ENCODE measurements around the gene ITGB3.

ITGB3 gene

DNA sequence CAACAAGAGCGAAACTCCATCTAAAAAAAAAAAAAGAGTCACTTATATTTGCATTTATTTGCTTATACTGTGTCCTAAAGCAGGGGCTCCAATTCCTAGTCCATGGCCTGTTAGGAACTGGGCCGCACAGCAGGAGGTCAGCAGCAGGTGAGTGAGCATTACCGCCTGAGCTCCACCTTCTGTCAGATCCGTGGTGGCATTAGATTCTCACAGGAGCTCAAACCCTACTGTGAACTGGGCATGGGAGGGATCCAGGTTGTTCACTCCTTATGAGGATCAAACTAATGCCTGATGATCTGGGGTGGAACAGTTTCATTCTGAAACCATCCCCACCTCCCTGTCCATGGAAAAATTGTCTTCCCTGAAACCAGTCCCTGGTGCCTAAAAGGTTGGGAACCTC lies 24.9 kb downstream of the ITGB3 start:
- DNase-seq: no peak

DNA sequence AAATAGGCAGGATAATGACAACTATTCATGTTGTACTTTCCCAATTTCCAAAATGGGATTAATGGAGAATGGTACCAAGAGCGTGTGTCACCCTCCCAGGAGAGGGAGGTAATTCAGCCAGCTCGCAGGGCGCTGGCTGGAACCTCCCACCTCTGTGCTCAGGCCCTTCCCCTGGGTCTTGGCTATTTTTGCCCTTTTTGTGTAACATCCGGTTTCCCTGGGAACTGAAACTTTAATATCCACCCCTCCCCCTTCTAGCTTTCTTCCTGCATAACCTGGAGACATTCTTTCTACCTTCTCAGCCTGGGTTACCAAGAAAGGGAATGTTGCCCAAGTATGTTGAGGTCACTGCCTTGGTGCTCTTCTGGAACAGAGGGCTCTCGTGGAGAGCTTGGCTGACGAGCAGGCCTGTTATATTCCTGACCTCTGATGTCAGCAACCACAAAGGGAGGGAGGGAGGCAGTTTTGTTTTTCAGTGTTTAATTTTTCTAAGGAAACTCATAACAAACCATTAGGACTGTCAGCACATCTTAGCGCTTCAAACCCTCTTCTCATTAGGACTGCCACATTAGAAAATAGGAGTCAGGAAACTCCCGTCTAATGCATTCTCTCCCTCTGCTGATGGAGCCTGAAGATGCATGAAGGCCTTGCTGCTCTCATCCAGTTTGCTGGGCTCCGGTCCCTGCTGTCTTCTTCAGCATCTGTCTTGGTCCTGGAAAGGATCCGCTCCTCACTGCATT lies 25.6 kb downstream of the ITGB3 start:
- no peak for DNase-seq

- no peak for DNase-seq
These were observed 26.6 kb downstream of the ITGB3 start for GRCh38 chr17:47280072-47280811.

GRCh38 chr17:47281216-47281615 lies 27.6 kb downstream of the ITGB3 start:
- DNase-seq: no peak

DNA sequence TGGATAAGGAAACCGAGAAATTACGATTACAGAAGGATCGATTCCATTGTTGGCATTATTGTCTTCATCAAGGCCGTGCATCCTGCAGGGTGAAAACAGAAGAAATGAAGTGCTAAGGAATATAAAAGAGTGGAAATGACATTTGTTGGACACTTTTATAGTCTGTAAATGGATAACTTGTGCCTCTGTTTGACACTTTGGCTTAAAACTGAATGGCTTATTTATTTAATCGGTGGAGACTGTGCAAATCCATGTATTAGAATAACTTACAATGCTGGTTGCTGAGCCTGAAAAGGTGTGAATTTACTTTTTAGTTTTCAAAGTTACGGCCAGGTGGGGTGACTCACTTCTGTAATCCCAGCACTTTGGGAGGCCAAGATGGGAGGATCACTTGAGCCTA lies 31.4 kb downstream of the ITGB3 start:
- no peak for DNase-seq

DNA sequence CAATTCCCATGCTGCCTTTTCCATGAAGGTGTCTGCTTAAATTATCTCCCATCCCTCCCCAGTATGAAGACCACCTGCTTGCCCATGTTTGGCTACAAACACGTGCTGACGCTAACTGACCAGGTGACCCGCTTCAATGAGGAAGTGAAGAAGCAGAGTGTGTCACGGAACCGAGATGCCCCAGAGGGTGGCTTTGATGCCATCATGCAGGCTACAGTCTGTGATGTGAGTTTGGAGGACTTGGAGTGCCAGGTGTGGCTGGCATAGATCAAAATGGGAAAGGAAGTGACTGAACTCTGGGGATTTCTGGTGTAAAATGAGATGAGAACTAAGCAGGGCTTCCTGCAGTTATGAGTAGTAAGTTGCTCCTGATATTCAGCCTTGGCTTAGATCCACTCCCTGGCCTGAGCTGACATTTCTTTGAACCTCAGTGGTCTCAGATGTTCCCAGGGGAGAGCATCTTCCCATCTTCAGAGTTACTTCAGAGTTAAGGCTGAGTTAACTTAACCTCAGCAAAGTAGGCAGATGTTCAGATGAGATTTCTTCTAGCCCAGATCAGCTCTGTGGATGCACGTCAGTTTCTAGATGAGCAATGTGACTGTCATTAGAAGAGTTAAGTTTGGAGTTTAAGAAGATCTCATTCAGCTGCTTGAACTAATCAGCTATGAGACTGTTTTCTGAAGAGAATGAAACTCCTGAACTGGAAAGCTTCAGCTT lies 32.7 kb downstream of the ITGB3 start:
- DNase-seq: no peak

DNA sequence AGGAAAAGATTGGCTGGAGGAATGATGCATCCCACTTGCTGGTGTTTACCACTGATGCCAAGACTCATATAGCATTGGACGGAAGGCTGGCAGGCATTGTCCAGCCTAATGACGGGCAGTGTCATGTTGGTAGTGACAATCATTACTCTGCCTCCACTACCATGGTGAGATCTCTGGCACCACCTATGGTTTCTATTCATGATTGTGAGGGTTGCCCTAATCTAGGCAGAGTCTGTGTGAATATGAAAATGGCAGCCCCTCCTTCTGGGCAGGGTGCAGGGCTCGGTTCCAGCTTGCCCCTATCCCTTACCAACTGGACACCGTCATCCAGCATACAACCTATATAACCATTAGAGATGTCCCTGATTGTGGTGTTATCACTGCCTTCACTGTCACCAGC lies 33.4 kb downstream of the ITGB3 start:
- no peak for DNase-seq

DNA sequence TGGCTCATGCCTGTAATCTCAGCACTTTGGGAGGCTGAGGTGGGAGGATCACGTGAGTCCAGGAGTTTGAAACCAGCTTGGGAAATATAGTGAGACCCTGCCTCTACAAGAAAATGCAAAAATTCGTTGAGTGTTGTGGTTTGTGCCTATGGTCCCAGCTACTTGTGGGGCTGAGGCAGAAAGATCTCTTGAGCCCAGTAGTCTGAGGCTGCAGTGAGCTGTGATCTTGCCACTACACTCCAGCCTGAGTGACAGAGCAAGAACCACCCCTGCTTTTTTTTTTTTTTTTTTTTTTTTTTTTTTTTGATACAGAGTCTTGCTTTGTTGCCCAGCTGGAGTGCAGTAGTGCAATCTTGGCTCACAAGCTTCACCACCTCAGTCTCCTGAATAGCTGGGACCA lies 34.0 kb downstream of the ITGB3 start:
- no peak for DNase-seq

DNA sequence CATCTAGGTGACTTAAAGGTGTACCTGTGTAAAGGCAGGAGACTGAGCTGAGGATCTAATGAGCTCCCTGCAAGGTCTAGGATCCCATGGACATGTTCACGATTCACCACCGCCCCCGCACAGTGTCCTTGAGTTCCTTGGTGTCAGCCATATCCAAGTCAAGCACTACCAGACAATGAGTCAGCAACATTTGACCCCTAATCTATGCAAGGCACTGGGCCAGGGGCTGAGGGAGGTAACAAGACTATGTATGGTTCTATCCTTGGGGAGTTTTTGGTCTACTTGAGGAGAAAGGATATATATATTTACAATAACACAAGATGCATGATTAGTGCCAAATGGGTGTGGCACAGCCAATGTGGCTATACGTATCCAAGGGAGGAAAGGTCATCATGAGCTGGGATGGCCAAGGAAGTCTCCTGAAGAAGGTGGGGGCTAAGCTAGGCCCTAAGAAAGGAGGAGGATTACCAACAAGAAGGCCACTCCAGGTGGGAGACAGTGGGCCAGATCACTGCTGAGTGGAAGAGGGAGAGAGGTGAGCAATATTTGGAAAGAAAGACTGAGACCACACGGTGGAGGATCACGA lies 35.0 kb downstream of the ITGB3 start:
- no peak for DNase-seq

- no peak for DNase-seq
These were observed 35.7 kb downstream of the ITGB3 start for GRCh38 chr17:47289302-47289701.

GRCh38 chr17:47290870-47291241 lies 37.2 kb downstream of the ITGB3 start:
- DNase-seq: no peak

DNA sequence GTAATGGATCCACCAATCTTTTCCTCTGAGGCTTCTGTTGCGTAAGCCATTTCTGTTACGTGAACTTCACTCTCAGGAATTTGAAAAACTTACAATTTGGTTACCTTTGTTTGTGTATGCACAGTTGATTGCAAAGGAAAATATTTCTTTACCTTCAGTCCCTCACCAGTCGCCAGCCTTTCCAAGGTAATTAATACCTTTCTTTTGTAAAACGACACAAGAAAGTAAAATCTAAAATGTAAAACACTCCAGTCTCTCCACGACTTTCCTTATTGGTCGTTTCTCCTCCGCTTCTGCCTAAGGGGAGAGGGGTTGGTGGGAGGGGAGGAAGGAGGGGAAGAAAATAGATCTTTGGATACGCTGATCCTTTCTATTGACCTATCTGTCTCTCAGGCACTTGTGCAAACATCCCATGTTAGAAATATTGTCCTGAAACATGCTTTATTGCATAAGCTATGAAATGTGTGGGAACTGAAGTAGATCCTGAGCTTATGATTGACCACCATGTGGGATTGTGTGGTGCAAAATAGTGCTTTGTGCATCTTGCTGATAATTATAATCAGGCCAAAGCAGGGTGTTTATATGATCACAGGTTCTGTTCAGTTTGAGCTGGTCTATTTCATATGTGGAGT lies 37.7 kb downstream of the ITGB3 start:
- no peak for DNase-seq

DNA sequence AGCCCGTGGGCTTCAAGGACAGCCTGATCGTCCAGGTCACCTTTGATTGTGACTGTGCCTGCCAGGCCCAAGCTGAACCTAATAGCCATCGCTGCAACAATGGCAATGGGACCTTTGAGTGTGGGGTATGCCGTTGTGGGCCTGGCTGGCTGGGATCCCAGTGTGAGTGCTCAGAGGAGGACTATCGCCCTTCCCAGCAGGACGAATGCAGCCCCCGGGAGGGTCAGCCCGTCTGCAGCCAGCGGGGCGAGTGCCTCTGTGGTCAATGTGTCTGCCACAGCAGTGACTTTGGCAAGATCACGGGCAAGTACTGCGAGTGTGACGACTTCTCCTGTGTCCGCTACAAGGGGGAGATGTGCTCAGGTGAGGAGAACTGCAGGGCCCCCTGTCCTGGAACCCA lies 38.6 kb downstream of the ITGB3 start:
- no peak for DNase-seq

DNA sequence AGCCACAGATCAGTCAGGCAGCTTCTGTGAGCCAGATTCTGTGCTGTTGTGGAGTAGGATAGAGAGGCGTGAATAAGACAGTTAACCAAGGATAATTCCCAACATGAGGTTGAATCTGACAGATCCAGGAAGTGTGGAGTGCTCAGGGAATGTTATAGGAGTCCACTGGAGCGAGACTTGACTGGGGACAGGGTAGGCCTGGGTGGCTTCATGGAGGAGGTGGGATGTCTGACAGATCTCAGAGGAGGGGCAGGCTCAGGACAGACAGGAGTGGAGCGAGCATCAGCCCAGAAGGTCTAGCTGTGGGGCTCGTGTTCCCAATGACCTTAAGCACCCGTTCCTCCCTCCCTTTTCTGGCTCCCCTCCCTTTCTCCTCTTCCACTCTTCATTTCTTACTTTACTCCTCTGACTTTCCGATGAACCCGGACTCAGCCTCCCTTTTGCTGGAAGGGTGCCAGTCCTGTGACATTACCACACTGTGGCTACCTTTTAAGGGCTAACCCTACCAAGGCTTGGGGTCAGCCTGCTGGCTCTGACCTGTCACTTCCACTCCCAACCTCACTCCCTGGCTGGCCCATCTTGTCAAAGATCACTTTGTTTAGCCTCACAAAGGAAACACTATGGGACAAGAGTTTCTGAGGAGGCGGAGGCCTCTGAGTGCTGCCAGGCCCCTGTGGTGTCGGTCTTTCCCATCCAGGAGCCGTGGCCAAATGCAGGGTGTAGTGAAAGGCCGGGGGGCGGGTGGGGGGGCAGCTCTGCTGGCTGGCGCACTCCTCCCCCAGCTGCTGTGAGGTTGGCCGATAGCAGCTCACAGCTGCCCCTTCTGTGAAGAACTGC lies 41.6 kb downstream of the ITGB3 start:
- DNase-seq: no peak

- no peak for DNase-seq
These were observed 42.2 kb downstream of the ITGB3 start for GRCh38 chr17:47295874-47296255.

- no peak for DNase-seq
These were observed 44.2 kb downstream of the ITGB3 start for GRCh38 chr17:47297661-47298400.

DNA sequence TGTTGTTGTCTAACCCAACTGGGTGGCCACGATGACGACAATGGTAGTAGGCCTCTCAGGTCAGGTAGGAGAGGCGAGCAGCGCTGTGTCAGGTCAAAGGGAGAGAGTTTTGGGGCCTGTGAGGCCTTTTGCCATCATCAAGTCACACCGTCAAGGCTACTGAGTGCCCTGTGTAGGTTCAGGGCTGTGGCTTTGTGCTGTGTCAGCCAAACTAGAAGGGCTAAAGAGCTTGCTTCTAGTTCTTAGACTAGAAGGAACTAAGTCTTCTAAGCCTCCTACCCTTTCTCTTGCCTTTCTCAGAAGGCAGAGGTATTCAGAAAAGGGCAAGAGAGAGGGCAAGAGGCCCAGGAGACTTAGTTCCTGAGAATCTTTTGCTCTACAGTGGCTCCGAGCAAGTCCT lies 45.1 kb downstream of the ITGB3 start:
- no peak for DNase-seq

- DNase-seq: no peak
These were observed 45.7 kb downstream of the ITGB3 start for GRCh38 chr17:47299239-47299910.

GRCh38 chr17:47300718-47301117 lies 47.1 kb downstream of the ITGB3 start:
- no peak for DNase-seq

GRCh38 chr17:47301161-47301560 lies 47.5 kb downstream of the ITGB3 start:
- DNase-seq: no peak

DNA sequence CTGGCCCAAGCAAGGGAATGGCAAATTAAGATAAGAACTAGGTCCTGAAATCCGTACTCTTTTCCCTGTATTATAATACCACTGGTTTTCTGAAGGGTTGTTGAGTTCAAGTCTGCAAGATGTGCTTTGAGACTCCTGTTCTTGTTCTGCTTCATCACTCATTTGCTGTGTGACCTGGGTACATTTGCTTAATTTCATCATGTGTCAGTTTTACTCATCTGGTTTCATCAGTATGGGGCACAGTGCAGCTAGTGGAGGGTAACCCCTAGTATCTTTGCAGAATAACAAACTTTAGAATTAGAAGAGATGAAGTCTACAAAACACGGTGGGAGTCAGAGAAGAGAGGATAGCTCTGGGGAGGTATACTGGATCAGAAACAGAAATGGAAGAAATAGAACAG lies 48.2 kb downstream of the ITGB3 start:
- no peak for DNase-seq

Data from stimulated activated CD4-positive, alpha-beta T cell treated with anti-CD3 and anti-CD28 coated beads, Interleukin-2, amount 100 ng/mL, for 24 hours (primary cell).